Measurements from ENCODE around the gene COL26A1. TPM values are rescaled to one million over a fixed set of nuclear protein-coding genes. Genes with fewer than 3 reads are reported as not detected.
"Not testable (repeated sequence)": the region's sequence is repeated elsewhere in the genome, so short reads cannot be mapped to it uniquely, and the experiment has no call there.

The COL26A1 gene
- total RNA-seq, 1 experiment from 2014 or later: not detected

- DNase-seq (ENCODE audit: low spot score): peak; percentile 5
Measured at GRCh38 chr7:101401390-101402080, 38.9 kb downstream of the COL26A1 start.

DNA sequence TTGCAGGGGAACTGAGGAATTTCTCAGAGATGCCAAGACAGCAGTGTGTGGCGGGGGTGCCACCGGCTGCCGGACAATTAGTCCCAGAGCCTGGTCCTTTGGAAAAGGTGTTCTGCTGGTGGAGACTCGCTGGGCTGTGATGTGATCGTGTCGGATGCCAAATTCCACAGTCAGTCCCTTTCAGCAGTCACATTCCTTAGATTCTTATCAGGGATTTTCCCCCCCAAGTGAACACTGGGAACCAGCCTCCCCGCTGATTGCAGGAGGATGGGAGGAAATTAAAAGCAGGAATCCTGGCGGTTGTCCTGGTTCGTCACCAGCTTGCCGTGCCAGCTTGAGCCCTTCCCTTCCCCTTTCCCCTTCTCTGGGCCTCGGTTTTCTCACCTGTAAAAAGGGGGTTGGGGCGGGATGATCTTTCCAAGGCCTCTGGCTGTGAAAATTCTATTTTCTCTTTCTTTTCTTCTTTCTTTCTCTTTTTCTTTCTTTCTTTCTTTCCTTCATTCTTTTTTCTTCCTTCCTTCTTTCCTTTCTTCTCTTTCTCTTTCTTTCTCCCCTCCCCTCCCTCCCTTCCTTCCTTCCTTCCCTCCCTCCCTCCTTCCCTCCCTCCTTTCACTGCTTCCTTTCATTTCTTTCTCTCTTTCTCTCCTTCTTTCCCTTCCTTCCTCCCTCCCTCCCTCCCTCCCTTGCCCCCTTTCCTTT is 39.6 kb downstream of the COL26A1 start:
- DNase-seq (ENCODE audit: low spot score): no peak

GRCh38 chr7:101402835-101403234 is 40.2 kb downstream of the COL26A1 start:
- no peak for DNase-seq (ENCODE audit: low spot score)

DNA sequence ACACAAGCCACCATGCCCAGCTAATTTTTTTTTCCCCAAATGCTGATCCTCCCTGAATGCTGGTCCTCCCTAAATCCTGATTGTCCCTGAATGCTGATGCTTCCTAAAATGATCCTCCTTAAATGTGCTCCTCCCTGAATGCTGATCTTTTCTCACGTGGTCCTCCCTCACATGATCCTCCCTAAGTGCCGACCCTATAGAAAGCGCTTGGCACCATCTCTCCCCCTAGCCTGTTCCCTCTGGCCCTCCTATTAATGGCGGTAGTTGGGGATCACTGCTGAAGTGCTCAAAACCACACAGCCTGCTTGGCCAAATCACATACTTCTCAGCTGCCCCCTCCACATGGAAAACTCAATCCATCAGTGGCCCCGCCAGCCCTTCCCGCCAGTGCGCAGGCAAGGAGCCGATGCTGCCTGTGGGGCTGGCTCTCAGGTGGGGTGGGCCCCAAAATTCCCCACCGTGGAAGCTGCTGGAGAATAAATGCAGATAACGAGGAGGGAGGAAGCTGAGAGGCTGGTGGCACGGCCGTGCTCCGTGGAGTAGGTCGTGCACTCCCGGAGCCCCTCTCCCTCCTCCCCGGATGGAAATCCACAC is 42.9 kb downstream of the COL26A1 start:
- DNase-seq (ENCODE audit: low spot score): no peak

DNA sequence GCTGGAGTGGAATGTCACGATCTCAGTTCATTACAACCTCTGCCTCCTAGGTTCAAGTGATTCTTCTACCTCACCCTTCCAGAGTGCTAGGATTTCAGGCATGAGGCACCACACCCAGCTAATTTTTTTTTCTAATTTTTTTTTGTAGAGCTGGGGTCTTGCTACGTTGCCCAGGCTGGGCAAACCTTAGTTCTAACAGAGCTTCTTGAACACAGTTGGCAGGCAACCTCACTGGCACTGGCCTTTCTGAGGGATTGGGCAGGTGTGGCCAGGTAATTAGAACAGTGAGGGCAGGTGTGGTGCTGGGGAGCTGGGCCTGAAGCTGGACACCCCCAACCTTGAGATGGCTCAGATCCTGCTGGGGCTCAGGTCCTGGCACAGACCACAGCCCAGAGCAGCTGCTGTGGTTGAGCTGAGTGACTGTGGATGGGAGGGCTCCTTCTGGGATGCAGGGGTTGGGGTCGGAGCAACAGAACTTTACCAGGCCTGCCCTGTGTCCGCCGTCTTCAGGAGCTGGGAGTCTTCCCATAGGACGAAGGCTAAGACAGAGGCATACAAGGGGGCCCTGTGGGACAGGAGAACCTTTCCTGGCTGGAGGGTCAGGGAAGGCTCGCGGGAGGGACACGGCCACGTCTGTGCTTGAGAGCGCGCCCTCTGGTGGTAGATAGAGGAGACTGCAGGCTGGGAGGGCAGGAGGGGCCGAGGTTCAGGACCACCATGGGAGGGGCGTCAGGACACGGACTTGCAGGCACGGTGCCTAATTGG is 48.2 kb downstream of the COL26A1 start:
- peak; percentile 19 for DNase-seq (ENCODE audit: low spot score)

GRCh38 chr7:101411508-101411874 is 48.8 kb downstream of the COL26A1 start:
- DNase-seq (ENCODE audit: low spot score): no peak

DNA sequence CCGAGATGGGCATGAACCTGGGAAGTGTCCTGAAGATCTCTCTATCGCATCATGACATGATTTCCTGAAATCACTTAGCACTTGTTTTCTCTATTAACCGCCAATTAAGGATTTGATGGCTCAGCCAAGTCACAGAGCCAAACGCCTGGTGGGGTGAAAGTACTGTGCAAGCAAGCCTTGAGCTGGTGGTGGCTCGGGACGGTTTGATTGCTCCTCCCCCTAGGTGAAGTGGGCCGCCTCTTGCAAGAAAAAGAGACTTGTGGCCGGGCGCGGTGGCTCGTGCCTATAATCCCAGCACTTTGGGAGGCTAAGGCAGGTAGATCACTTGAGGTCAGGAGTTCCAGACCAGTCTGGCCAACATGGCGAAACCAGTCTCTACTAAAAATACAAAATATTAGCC is 50.3 kb downstream of the COL26A1 start:
- no peak for DNase-seq (ENCODE audit: low spot score)

- no peak for DNase-seq (ENCODE audit: low spot score)
Measured at GRCh38 chr7:101418694-101419093, 56.0 kb downstream of the COL26A1 start.

GRCh38 chr7:101419831-101420230 is 57.2 kb downstream of the COL26A1 start:
- no peak for DNase-seq (ENCODE audit: low spot score)

DNA sequence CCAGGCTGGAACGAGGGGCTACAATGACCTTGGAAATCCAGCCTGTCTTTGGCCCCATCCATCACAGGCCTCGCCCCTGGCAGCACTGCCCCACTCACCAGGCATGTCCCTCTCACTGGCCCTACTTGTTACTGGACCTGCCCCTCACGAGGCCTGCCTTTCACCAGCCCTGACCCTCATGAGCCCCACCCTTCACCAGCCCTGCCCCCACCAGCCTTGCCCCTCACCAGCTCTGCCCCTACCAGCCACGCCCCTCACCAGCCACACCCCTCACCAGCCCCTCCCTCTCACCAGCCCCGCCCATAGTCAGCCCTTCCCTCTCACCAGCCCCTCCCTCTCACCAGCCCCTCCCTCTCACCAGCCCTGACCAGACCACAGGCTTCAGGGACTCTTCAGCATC is 57.8 kb downstream of the COL26A1 start:
- no peak for DNase-seq (ENCODE audit: low spot score)

DNA sequence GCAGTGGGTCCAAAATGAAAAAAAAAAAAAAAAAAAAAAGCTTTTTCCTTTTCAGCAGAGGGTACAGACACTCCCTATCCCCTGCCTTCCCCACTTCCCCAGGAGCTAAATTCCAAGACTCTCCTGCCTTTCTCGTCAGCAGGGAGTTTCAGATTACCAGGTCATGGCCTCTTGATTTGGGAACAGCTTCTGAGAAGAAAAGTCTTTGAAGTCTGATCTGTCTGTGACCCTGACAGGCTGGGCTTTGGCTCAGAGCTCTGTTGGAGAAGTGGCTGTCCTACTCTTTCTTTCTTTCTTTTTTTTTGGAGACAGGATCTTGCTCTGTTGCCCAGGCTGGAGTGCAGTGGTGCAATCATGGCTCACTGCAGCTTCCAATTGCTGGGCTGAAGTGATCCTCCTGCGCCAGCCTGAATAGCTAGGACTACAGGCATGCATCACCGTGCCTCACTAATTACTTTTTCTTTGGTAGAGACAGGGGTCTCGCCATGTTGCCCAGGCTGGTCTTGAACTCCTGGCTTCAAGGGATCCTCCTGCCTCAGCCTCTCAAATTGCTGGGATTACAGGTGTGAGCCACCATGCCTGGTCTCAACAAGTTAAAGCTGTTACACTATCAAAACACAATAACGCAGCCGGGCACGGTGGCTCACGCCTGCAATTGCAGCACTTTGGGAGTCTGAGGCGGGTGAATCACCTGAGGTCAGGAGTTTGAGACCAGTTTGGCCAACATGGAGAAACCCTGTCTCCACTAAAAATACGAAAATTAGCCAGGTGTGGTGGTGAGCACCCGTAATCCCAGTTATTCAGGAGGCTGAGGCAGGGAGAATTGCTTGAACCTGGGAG is 59.9 kb downstream of the COL26A1 start:
- DNase-seq (ENCODE audit: low spot score): no peak

- no peak for DNase-seq (ENCODE audit: low spot score)
Measured at GRCh38 chr7:101426303-101427011, 63.8 kb downstream of the COL26A1 start.

DNA sequence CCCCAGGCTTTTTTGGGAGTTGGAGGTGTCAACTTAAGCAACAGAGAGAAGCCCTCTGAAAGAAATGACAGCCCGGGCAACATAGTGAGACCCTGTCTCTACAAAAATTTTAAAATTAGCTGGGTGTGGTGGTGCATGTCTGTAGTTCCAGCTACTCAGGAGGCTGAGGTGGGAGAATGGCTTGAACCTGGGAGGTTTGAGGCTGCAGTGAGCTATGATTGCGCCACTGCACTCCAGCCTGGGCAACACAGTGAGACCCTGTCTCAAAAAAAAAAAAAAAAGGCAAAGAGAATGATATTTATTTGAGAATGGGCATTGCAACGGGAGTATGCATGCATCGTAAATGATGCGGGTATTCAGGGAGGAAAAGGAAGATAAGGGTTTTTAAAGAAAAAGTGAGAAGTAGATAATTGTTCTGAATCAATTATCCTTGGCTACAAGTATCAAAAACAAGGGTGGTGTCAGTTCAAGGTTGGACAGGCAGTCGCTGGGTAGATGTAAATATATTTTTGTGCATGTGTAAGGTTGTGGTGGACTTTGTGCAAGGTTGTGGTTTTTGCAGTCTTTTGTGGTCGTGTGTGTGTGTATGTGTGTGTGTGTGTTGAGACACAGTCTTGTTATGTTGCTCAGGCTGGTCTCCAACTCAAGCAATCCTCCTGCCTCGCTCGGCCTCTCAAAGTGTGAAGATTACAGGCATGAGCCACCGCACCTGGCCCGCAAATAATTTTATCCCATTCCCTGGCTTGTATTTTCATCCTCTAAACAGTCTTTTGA is 65.6 kb downstream of the COL26A1 start:
- DNase-seq (ENCODE audit: low spot score): no peak

DNA sequence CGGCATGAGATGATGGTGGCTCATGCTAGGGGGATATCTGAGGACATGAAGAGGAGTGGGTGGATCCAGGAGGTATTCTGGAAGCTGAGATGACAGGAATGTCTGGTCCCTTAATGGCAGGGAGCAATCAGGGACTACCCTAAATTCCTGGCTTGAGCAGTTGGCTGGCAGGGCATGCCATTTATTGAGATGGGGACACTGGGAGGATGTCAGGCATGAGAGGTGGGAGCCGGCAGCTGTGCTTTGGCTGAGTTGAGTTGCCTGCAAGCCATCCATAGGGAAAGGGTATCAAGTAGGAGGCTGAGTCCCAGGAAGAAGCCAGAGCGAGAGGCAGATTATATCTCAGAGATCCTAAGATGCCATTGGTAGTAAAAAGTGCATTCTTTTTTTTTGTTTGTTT is 69.6 kb downstream of the COL26A1 start:
- no peak for DNase-seq (ENCODE audit: low spot score)

DNA sequence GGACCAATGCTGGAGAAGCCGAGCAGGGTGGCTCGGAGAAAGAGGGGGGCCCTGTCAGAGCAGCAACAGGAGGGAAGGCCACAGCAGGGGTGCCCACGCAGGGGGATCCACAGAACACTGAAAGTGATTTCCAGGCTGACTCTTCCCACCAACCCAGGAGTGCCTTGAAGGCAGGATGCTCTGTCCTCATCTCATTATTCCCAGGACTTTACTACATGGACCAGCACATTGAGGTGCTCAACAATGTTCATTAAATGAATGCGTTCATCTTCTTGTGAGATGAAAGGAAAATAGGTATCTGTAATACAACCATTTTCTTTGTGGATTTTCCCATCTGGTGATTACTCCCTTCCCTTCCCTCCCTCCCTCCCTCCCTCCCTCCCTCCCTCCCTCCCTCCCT is 71.0 kb downstream of the COL26A1 start:
- DNase-seq (ENCODE audit: low spot score): no peak

DNA sequence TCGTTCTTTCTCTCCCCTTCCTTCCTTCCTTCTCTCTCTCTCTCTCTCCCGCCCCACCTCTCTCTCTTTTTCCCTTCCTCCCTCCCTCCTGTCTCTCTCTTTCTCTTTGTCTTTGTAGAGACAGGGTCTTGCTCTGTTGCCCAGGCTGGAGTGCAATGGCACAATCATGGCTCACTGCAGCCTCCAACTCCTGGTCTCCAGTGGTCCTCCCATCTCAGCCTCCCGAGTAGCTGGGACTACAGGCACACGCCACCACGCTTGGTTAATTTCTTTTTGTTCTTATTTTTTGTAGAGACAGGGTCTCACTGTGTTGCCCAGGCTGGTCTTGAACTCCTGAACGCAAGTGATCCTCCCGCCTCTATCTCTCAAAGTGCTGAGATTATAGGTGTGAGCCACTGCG is 71.5 kb downstream of the COL26A1 start:
- DNase-seq (ENCODE audit: low spot score): not testable (repeated sequence)

GRCh38 chr7:101435461-101436220 is 73.0 kb downstream of the COL26A1 start:
- no peak for DNase-seq (ENCODE audit: low spot score)

GRCh38 chr7:101436221-101436735 is 73.6 kb downstream of the COL26A1 start:
- DNase-seq (ENCODE audit: low spot score): no peak
